SK-N-SH treated with all-trans-retinoic acid at 6 μM for 48 hours (cell line): ENCODE data around the gene MSH5.

Experiments
- ARNTL ChIP-seq: fragments of 450-650 bp; formaldehyde crosslinking; IDR thresholded peaks from 2 replicates; pipeline ENCODE4 v1.5.0; 2020; ENCODE audit warnings: low read depth, mild to moderate bottlenecking, moderate library complexity, borderline replicate concordance
- CSDC2 ChIP-seq: fragments of 250-450 bp; sonication (Bioruptor Pico); IDR thresholded peaks from 2 replicates; pipeline ENCODE4 v1.5.0; 2020; ENCODE audit warnings: mild to moderate bottlenecking, moderate library complexity
- GLIS3 ChIP-seq: fragments of 250-450 bp; sonication (Bioruptor Pico); IDR thresholded peaks from 2 replicates; pipeline ENCODE4 v1.5.0; 2020; ENCODE audit warnings: mild to moderate bottlenecking, moderate library complexity
- ISL1 ChIP-seq: fragments of 250-450 bp; sonication (Bioruptor Pico); IDR thresholded peaks from 2 replicates; pipeline ENCODE4 v2.1.2; 2022; ENCODE audit warnings: mild to moderate bottlenecking, moderate library complexity
- PPARA ChIP-seq: fragments of 250-450 bp; sonication (Bioruptor Pico); IDR thresholded peaks from 2 replicates; pipeline ENCODE4 v1.5.0; 2020; ENCODE audit warnings: mild to moderate bottlenecking, borderline replicate concordance
- RARB ChIP-seq: fragments of 250-450 bp; sonication (Bioruptor Pico); IDR thresholded peaks from 2 replicates; pipeline ENCODE4 v1.8.0; 2021; ENCODE audit warnings: mild to moderate bottlenecking, moderate library complexity
- SNAI2 ChIP-seq: fragments of 250-450 bp; sonication (Bioruptor Pico); IDR thresholded peaks from 2 replicates; pipeline ENCODE4 v1.5.0; 2020; ENCODE audit warnings: mild to moderate bottlenecking, moderate library complexity
- TCF4 ChIP-seq: fragments of 250-450 bp; sonication (Bioruptor Pico); IDR thresholded peaks from 2 replicates; pipeline ENCODE4 v1.8.0; 2021; ENCODE audit warnings: mild to moderate bottlenecking, moderate library complexity, borderline replicate concordance
- ZFP3 ChIP-seq: fragments of 250-450 bp; sonication (Bioruptor Pico); IDR thresholded peaks from 2 replicates; pipeline ENCODE4 v1.5.0; 2020; ENCODE audit warnings: mild to moderate bottlenecking, moderate library complexity
- ZFP30 ChIP-seq: fragments of 450-650 bp; formaldehyde crosslinking; IDR thresholded peaks from 2 replicates; pipeline ENCODE4 v1.5.0; 2022; ENCODE audit warnings: mild to moderate bottlenecking, moderate library complexity
- ZNF565 ChIP-seq: fragments of 450-650 bp; formaldehyde crosslinking; conservative IDR thresholded peaks from 2 replicates; pipeline ENCODE4 v1.5.0; 2020; ENCODE audit warnings: low read depth, mild to moderate bottlenecking, moderate library complexity
- ZNF70 ChIP-seq: fragments of 450-650 bp; formaldehyde crosslinking; IDR thresholded peaks from 2 replicates; pipeline ENCODE4 v1.5.0; 2020; ENCODE audit warnings: mild to moderate bottlenecking, moderate library complexity
- TF ChIP-seq, protein P1 (sequence below): fragments of 250-450 bp; sonication (Bioruptor Pico); IDR thresholded peaks from 2 replicates; pipeline ENCODE4 v1.8.0; 2020; ENCODE audit warnings: mild to moderate bottlenecking, moderate library complexity, borderline replicate concordance

DNA sequence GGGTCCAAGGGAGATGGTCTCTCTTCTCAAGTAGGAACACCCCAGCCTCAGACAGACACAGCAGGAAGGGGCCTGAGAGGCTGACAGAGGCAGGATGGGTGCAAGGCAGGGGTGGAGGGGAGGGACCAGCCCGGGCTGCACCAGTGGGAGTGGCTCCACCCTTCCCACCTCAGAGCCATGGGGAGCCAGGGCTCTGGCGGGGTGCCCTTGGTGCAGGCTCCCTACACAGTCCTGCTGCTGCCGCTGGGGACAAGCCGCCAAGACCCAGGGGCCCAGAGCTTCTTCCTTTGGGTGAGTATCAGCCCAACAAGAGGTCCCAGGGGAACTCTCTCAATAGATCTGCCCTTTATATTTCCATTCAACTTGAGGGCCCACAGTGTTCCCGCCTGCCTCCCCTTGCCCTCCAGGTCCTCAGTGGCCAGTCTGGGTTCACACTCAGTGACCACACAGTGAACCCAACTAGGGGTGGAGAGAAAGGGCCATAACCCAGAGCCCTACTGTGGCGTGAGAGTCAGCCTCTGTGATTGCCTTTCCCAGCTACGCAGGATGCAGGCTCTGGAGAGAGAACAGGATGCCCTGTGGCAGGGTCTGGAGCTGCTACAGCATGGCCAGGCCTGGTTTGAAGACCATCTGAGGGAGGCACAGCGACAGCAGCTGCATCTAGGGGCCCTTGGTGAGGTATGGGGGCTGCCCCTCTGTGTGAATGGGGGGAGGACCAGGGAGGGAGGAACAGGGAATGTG, 23.2 kb downstream of the MSH5 start:
- TF ChIP-seq ISL1 (no peak), PPARA (CRISPR knock-in tag) (no peak), ZFP3 (CRISPR knock-in tag) (no peak), CSDC2 (no peak), ARNTL (CRISPR knock-in tag) (no peak), ZFP30 (CRISPR knock-in tag) (no peak), RARB (CRISPR knock-in tag) (no peak), ZNF70 (no peak), TCF4 (CRISPR knock-in tag) (no peak), ZNF565 (CRISPR knock-in tag) (no peak), GLIS3 (CRISPR knock-in tag) (no peak), SNAI2 (CRISPR knock-in tag) (no peak)
- TF ChIP-seq, protein P1, sequence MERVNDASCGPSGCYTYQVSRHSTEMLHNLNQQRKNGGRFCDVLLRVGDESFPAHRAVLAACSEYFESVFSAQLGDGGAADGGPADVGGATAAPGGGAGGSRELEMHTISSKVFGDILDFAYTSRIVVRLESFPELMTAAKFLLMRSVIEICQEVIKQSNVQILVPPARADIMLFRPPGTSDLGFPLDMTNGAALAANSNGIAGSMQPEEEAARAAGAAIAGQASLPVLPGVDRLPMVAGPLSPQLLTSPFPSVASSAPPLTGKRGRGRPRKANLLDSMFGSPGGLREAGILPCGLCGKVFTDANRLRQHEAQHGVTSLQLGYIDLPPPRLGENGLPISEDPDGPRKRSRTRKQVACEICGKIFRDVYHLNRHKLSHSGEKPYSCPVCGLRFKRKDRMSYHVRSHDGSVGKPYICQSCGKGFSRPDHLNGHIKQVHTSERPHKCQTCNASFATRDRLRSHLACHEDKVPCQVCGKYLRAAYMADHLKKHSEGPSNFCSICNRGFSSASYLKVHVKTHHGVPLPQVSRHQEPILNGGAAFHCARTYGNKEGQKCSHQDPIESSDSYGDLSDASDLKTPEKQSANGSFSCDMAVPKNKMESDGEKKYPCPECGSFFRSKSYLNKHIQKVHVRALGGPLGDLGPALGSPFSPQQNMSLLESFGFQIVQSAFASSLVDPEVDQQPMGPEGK = no peak
